Measurements from ENCODE around the gene S1PR5. TPM values are rescaled to one million over a fixed set of nuclear protein-coding genes. Genes with fewer than 3 reads are reported as not detected.

S1PR5 gene
- total and polyA plus RNA-seq, 9 of the 15 experiments (the other 6 are each of a cell fraction or from before 2014, with no cell fraction given), result 0.03 to 0.54 (median 0.35) TPM; not detected in 4

DNA sequence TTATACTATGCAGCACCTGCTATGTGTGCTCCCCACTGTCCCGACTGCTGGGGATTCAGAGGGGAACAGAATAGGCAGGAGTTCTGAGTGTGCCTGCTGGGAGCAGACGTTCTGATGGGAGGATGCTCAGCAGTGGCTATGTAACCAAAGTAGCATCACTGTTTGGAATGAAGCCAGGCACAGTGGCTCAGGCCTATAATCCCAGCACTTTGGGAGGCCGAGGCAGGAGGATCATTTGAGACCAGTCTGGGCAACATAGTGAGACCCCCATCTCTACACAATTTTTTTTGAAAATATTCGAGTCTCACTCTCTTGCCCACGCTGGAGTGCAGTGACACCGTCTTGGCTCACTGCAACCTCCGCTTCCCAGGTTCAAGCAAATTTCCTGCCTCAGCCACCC is 32.5 kb upstream of the S1PR5 start:
- Histone ChIP-seq H3K9me1 (ENCODE audit: control insufficient read depth, insufficient read depth, low read length) (no peaks in the 10 kb centered on the region), H2AFZ (ENCODE audit: low read depth, low read length) (no peak overlapping the region), H4K20me1 (replicated peaks; ENCODE audit: control insufficient read depth, insufficient read depth, low read length) (peaks cover 16% of the 10 kb centered on the region), H3K27me3 (ENCODE audit: control insufficient read depth in 2 of 2, insufficient read depth in 2 of 2, low read length in 2 of 2) (no peaks in the 10 kb centered on the region), H3K4me1 (replicated peaks in 1 of 2; ENCODE audit: control insufficient read depth in 2 of 2, insufficient read depth in 2 of 2, low read length in 2 of 2) (peaks cover 2 to 37% of the 10 kb centered on the region in 2 experiments; a peak in 4 of 5 replicates), H3K27ac (ENCODE audit: extremely low read depth, low read depth, low read length) (no peak overlapping the region), H3K4me3 (no peak overlapping the region), H3K9ac (ENCODE audit: insufficient read depth in 1 of 2, low read depth in 2 of 2, low read length in 2 of 2) (no peak overlapping the region), H3K36me3 (ENCODE audit: control insufficient read depth, insufficient read depth, low read length) (peaks cover 82% of the 10 kb centered on the region), H3K79me2 (ENCODE audit: control insufficient read depth, insufficient read depth, low read length) (peaks cover 21% of the 10 kb centered on the region), H3K9me3 (replicated peaks; ENCODE audit: control insufficient read depth, insufficient read depth, low read depth, low read length) (peaks cover 3% of the 10 kb centered on the region), H3K4me2 (ENCODE audit: insufficient read depth, low read length) (no peak overlapping the region)
- DNase-seq (ENCODE audit: extremely low read depth in 1 of 4, low spot score in 3 of 4), result no peak
- 99% methylated on average over 7 of the region's 7 CpGs for WGBS (ENCODE audit: insufficient coverage, low coverage, missing lambda C conversion rate)
- ChIA-PET POLR2A (no interaction called here), CTCF (ENCODE audit: low intra/inter-chr PET ratio) (no interaction called here)
- in situ Hi-C loops (cut with MboI) (no loop called here), intact Hi-C loops (cut with micrococcal nuclease) (no loop called here)
- FAIRE-seq, result no peak
- TF ChIP-seq ELF1 (tag; IDR thresholded peaks at IDR 0.05) (no peak), ZNF121 (CRISPR knock-in tag; conservative IDR thresholded peaks at IDR 0.05) (peak; percentile 81), POLR3A (IDR thresholded peaks at IDR 0.05; ENCODE audit: borderline replicate concordance, extremely low read depth, insufficient read depth, insufficient read length) (no peak)
- TF ChIP-seq, protein P1, sequence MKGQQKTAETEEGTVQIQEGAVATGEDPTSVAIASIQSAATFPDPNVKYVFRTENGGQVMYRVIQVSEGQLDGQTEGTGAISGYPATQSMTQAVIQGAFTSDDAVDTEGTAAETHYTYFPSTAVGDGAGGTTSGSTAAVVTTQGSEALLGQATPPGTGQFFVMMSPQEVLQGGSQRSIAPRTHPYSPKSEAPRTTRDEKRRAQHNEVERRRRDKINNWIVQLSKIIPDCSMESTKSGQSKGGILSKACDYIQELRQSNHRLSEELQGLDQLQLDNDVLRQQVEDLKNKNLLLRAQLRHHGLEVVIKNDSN (CRISPR knock-in tag; IDR thresholded peaks at IDR 0.05), result no peak
- no peak for ATAC-seq
- BruUV-seq (replicated peaks), result no TSS peak

DNA sequence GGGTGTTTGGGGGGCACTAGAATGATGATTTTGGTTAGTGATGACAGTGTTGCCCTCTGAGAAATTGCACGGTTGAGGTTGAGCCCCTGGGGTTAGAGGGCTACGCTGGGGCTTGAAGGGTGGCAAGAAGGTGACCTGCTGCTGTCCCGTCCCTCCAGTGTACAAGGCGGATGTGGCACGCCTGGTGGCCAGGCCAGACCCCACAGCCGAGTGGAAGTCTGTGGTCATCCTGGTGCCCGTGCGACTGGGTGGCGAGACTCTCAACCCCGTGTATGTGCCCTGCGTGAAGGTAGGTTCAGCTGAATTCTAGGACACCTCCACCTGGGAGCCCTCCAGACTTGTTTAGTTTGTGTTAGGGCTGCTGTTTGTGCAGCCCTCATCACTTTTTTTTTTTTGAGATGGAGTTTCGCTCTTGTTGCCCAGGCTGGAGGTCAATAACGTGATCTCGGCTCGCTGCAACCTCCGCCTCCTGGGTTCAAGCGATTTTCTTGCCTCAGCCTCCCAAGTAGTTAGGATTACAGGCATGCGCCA is 31.6 kb upstream of the S1PR5 start:
- H3K27me3 ChIP-seq (ENCODE audit: control insufficient read depth in 2 of 2, insufficient read depth in 2 of 2, low read length in 2 of 2), result no peaks in the 10 kb centered on the region
- H3K4me3 ChIP-seq, result no peak overlapping the region
- DNase-seq (ENCODE audit: extremely low read depth in 1 of 4, low spot score in 3 of 4) (no peak), FAIRE-seq (no peak), ATAC-seq (no peak)
- H4K20me1 ChIP-seq (replicated peaks; ENCODE audit: control insufficient read depth, insufficient read depth, low read length), result peaks cover 9% of the 10 kb centered on the region
- BruUV-seq (replicated peaks), result no TSS peak
- no peaks in the 10 kb centered on the region for H3K9me1 ChIP-seq (ENCODE audit: control insufficient read depth, insufficient read depth, low read length)
- intact Hi-C loops (cut with micrococcal nuclease), result no loop called here
- H3K4me2 ChIP-seq (ENCODE audit: insufficient read depth, low read length), result no peak overlapping the region
- H3K9ac ChIP-seq (ENCODE audit: insufficient read depth in 1 of 2, low read depth in 2 of 2, low read length in 2 of 2), result no peak overlapping the region
- H3K4me1 ChIP-seq (replicated peaks in 1 of 2; ENCODE audit: control insufficient read depth in 2 of 2, insufficient read depth in 2 of 2, low read length in 2 of 2), result peaks cover 2 to 42% of the 10 kb centered on the region in 2 experiments; a peak in 4 of 5 replicates
- 92% methylated on average over 14 of the region's 18 CpGs for WGBS (ENCODE audit: insufficient coverage, low coverage, missing lambda C conversion rate)
- ChIA-PET CTCF (ENCODE audit: low intra/inter-chr PET ratio) (no interaction called here), POLR2A (interaction anchor here (0.8 kb wide), 1 partner anchor 11 kb away, joined by 3 read pairs; no protein-coding TSS in a partner anchor)
- in situ Hi-C loops (cut with MboI), result no loop called here
- peaks cover 3% of the 10 kb centered on the region for H3K9me3 ChIP-seq (replicated peaks; ENCODE audit: control insufficient read depth, insufficient read depth, low read depth, low read length)
- H2AFZ ChIP-seq (ENCODE audit: low read depth, low read length), result no peak overlapping the region
- H3K79me2 ChIP-seq (ENCODE audit: control insufficient read depth, insufficient read depth, low read length), result peaks cover 31% of the 10 kb centered on the region
- H3K27ac ChIP-seq (ENCODE audit: extremely low read depth, low read depth, low read length), result no peak overlapping the region
- peaks cover 73% of the 10 kb centered on the region for H3K36me3 ChIP-seq (ENCODE audit: control insufficient read depth, insufficient read depth, low read length)
- 0 out of 2 replicates have a peak, but pooled peaks have one; percentile 45 for TF ChIP-seq POLR2G (IDR thresholded peaks at IDR 0.05; ENCODE audit: low read depth, low read length)
- TF ChIP-seq ZFP36 (IDR thresholded peaks at IDR 0.05; ENCODE audit: low read depth, low read length, partially characterized antibody), result peak; percentile 84
- no peak for TF ChIP-seq DDX20 (tag; IDR thresholded peaks at IDR 0.05; ENCODE audit: low read depth)
- no peak for TF ChIP-seq NFXL1 (CRISPR knock-in tag; IDR thresholded peaks at IDR 0.05)
- TF ChIP-seq RBM25 (IDR thresholded peaks at IDR 0.05; ENCODE audit: low read depth, low read length, severe bottlenecking), result peak; percentile 42
- TF ChIP-seq SREBF2 (CRISPR knock-in tag; IDR thresholded peaks at IDR 0.05), result no peak
- peak; percentile 52 for TF ChIP-seq RBFOX2 (IDR thresholded peaks at IDR 0.05; ENCODE audit: low read depth, low read length)
- TF ChIP-seq RBM17 (IDR thresholded peaks at IDR 0.05; ENCODE audit: borderline replicate concordance, low read depth, low read length), result no peak

Measured in K562 (cell line).